HEK293 (cell line): Measurements from ENCODE around the gene MMP25.
A peak's percentile ranks its signal among the peaks of the same experiment; 100 is the strongest.

Experiments
- HOXA7 ChIP-seq: sonication (generic); formaldehyde crosslinking; IDR thresholded peaks from 2 replicates; pipeline ENCODE4 v1.8.1; 2022; ENCODE audit warnings: missing genetic modification reagents, borderline replicate concordance
- HOXC10 ChIP-seq: sonication (generic); formaldehyde crosslinking; IDR thresholded peaks from 2 replicates; pipeline ENCODE4 v1.8.1; 2023; ENCODE audit warnings: mild to moderate bottlenecking, missing genetic modification reagents
- KLF10 ChIP-seq: fragments of 450-650 bp; IDR thresholded peaks from 2 replicates; pipeline ENCODE4 v1.5.1; 2018; ENCODE audit warnings: missing biosample characterization, mild to moderate bottlenecking, missing genetic modification characterization
- YY1 ChIP-seq: fragments of 450-650 bp; formaldehyde crosslinking; IDR thresholded peaks from 2 replicates; pipeline ENCODE4 v1.5.1; 2018; ENCODE audit warnings: missing biosample characterization, missing genetic modification characterization
- ZFP69B ChIP-seq: fragments of 450-650 bp; formaldehyde crosslinking; IDR thresholded peaks from 2 replicates; pipeline ENCODE4 v1.5.1; 2016; ENCODE audit warnings: missing biosample characterization, missing genetic modification characterization
- ZIC2 ChIP-seq: fragments of 450-650 bp; formaldehyde crosslinking; IDR thresholded peaks from 2 replicates; pipeline ENCODE4 v1.5.1; 2016; ENCODE audit warnings: missing biosample characterization, missing genetic modification characterization
- ZNF133 ChIP-seq: fragments of 450-650 bp; formaldehyde crosslinking; IDR thresholded peaks from 2 replicates; pipeline ENCODE4 v1.5.1; 2016; ENCODE audit warnings: missing biosample characterization, missing genetic modification characterization
- ZNF366 ChIP-seq: fragments of 450-650 bp; formaldehyde crosslinking; conservative IDR thresholded peaks from 2 replicates; pipeline ENCODE4 v1.5.1; 2016; ENCODE audit warnings: missing biosample characterization, missing genetic modification characterization
- ZNF510 ChIP-seq: fragments of 450-650 bp; formaldehyde crosslinking; IDR thresholded peaks from 2 replicates; pipeline ENCODE4 v1.5.1; 2018; ENCODE audit warnings: mild to moderate bottlenecking, missing genetic modification characterization, missing biosample characterization; ENCODE audit not compliant: insufficient replicate concordance
- ZNF585B ChIP-seq: fragments of 450-650 bp; formaldehyde crosslinking; IDR thresholded peaks from 2 replicates; pipeline ENCODE4 v1.5.1; 2016; ENCODE audit warnings: missing biosample characterization, missing genetic modification characterization
- ZNF624 ChIP-seq: fragments of 450-650 bp; formaldehyde crosslinking; IDR thresholded peaks from 2 replicates; pipeline ENCODE4 v1.5.1; 2017; ENCODE audit warnings: missing biosample characterization, missing genetic modification characterization
- ZNF677 ChIP-seq: fragments of 450-650 bp; IDR thresholded peaks from 2 replicates; pipeline ENCODE4 v1.5.0; 2018; ENCODE audit warnings: missing biosample characterization, mild to moderate bottlenecking, missing genetic modification characterization, moderate library complexity
- ZNF747 ChIP-seq: fragments of 450-650 bp; formaldehyde crosslinking; IDR thresholded peaks from 2 replicates; pipeline ENCODE4 v1.5.1; 2016; ENCODE audit warnings: missing biosample characterization, missing genetic modification characterization
- ZNF785 ChIP-seq: fragments of 450-650 bp; formaldehyde crosslinking; IDR thresholded peaks from 2 replicates; pipeline ENCODE4 v1.5.1; 2016; ENCODE audit warnings: missing biosample characterization, missing genetic modification characterization
- ZXDB ChIP-seq: fragments of 450-650 bp; formaldehyde crosslinking; IDR thresholded peaks from 2 replicates; pipeline ENCODE4 v1.5.1; 2016; ENCODE audit warnings: missing biosample characterization, missing genetic modification characterization
- TF ChIP-seq, protein P1 (sequence below): fragments of 450-650 bp; formaldehyde crosslinking; IDR thresholded peaks from 2 replicates; pipeline ENCODE4 v1.5.1; 2016; ENCODE audit warnings: missing biosample characterization, missing genetic modification characterization, low read depth
- TF ChIP-seq, protein P2 (sequence below): fragments of 450-650 bp; IDR thresholded peaks from 2 replicates; pipeline ENCODE4 v1.5.1; 2018; ENCODE audit warnings: missing biosample characterization, missing genetic modification characterization
- TF ChIP-seq, protein P3 (sequence below): fragments of 450-650 bp; formaldehyde crosslinking; IDR thresholded peaks from 2 replicates; pipeline ENCODE4 v1.5.1; 2016; ENCODE audit warnings: missing biosample characterization, missing genetic modification characterization
- TF ChIP-seq, protein P4 (sequence below): fragments of 450-650 bp; formaldehyde crosslinking; IDR thresholded peaks from 2 replicates; pipeline ENCODE4 v1.5.1; 2017; ENCODE audit warnings: missing biosample characterization, mild to moderate bottlenecking, missing genetic modification characterization, moderate library complexity
- TF ChIP-seq, protein P5 (sequence below): fragments of 450-650 bp; formaldehyde crosslinking; IDR thresholded peaks from 2 replicates; pipeline ENCODE4 v1.5.1; 2016; ENCODE audit warnings: missing biosample characterization, missing genetic modification characterization

The MMP25 gene

DNA sequence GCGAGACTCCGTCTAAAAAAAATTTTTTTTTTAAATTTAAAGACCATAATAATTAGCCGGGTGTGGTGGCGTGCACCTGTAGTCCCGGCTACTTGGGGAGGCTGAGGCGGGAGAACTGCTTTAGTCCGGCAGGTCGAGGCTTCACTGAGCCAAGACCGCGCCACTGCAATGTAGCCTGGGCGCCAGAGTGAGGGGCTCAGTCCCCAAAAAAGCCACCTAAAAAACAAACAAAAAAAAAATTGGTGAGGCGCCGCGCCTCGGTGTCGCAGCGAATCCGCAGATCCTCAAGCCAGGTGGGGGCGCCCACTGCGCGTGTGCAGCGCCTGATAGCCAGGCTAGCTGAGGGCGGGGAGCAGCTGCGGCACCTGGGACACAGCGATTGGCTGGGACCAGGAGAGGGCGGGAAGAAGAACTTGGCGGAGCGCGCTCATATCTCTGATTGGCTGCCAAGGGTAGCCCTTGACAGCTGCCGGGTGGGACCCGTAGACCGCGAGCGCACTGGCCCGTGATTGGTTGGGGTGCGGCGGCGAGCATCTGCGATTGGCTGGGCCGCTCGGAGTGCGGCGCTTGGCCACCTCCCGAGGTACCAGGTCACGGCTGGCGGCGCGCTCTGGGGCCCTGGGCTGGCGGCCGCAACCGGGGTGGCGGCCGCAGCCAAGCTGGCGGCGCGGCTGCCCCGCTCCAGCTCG lies 42.6 kb upstream of the MMP25 start (continued):
- TF ChIP-seq ZNF785 (tag by site-specific recombination) (no peak), ZNF747 (tag by site-specific recombination) (no peak), ZNF366 (tag by site-specific recombination) (no peak), ZIC2 (tag by site-specific recombination) (no peak), KLF10 (tag by site-specific recombination) (no peak; the same call in 1 of the 2 replicates), ZXDB (tag by site-specific recombination) (peak; percentile 100), ZNF624 (tag by site-specific recombination) (no peak), HOXA7 (no peak), ZFP69B (peak; percentile 87), HOXC10 (CRISPR knock-in tag) (no peak), ZNF133 (no peak), ZNF677 (tag by site-specific recombination) (no peak), YY1 (tag by site-specific recombination) (no peak), ZNF510 (tag by site-specific recombination) (no peak), ZNF585B (tag by site-specific recombination) (no peak)
- TF ChIP-seq, protein P1, sequence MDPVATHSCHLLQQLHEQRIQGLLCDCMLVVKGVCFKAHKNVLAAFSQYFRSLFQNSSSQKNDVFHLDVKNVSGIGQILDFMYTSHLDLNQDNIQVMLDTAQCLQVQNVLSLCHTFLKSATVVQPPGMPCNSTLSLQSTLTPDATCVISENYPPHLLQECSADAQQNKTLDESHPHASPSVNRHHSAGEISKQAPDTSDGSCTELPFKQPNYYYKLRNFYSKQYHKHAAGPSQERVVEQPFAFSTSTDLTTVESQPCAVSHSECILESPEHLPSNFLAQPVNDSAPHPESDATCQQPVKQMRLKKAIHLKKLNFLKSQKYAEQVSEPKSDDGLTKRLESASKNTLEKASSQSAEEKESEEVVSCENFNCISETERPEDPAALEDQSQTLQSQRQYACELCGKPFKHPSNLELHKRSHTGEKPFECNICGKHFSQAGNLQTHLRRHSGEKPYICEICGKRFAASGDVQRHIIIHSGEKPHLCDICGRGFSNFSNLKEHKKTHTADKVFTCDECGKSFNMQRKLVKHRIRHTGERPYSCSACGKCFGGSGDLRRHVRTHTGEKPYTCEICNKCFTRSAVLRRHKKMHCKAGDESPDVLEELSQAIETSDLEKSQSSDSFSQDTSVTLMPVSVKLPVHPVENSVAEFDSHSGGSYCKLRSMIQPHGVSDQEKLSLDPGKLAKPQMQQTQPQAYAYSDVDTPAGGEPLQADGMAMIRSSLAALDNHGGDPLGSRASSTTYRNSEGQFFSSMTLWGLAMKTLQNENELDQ (tag by site-specific recombination), result no peak
- TF ChIP-seq, protein P2, sequence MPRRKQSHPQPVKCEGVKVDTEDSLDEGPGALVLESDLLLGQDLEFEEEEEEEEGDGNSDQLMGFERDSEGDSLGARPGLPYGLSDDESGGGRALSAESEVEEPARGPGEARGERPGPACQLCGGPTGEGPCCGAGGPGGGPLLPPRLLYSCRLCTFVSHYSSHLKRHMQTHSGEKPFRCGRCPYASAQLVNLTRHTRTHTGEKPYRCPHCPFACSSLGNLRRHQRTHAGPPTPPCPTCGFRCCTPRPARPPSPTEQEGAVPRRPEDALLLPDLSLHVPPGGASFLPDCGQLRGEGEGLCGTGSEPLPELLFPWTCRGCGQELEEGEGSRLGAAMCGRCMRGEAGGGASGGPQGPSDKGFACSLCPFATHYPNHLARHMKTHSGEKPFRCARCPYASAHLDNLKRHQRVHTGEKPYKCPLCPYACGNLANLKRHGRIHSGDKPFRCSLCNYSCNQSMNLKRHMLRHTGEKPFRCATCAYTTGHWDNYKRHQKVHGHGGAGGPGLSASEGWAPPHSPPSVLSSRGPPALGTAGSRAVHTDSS (tag by site-specific recombination), result no peak
- TF ChIP-seq, protein P3, sequence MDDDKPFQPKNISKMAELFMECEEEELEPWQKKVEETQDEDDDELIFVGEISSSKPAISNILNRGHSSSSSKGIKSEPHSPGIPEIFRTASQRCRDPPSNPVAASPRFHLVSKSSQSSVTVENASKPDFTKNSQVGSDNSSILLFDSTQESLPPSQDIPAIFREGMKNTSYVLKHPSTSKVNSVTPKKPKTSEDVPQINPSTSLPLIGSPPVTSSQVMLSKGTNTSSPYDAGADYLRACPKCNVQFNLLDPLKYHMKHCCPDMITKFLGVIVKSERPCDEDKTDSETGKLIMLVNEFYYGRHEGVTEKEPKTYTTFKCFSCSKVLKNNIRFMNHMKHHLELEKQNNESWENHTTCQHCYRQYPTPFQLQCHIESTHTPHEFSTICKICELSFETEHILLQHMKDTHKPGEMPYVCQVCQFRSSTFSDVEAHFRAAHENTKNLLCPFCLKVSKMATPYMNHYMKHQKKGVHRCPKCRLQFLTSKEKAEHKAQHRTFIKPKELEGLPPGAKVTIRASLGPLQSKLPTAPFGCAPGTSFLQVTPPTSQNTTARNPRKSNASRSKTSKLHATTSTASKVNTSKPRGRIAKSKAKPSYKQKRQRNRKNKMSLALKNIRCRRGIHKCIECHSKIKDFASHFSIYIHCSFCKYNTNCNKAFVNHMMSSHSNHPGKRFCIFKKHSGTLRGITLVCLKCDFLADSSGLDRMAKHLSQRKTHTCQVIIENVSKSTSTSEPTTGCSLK (tag by site-specific recombination), result no peak
- TF ChIP-seq, protein P4, sequence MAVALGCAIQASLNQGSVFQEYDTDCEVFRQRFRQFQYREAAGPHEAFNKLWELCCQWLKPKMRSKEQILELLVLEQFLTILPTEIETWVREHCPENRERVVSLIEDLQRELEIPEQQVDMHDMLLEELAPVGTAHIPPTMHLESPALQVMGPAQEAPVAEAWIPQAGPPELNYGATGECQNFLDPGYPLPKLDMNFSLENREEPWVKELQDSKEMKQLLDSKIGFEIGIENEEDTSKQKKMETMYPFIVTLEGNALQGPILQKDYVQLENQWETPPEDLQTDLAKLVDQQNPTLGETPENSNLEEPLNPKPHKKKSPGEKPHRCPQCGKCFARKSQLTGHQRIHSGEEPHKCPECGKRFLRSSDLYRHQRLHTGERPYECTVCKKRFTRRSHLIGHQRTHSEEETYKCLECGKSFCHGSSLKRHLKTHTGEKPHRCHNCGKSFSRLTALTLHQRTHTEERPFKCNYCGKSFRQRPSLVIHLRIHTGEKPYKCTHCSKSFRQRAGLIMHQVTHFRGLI (tag by site-specific recombination), result no peak
- TF ChIP-seq, protein P5, sequence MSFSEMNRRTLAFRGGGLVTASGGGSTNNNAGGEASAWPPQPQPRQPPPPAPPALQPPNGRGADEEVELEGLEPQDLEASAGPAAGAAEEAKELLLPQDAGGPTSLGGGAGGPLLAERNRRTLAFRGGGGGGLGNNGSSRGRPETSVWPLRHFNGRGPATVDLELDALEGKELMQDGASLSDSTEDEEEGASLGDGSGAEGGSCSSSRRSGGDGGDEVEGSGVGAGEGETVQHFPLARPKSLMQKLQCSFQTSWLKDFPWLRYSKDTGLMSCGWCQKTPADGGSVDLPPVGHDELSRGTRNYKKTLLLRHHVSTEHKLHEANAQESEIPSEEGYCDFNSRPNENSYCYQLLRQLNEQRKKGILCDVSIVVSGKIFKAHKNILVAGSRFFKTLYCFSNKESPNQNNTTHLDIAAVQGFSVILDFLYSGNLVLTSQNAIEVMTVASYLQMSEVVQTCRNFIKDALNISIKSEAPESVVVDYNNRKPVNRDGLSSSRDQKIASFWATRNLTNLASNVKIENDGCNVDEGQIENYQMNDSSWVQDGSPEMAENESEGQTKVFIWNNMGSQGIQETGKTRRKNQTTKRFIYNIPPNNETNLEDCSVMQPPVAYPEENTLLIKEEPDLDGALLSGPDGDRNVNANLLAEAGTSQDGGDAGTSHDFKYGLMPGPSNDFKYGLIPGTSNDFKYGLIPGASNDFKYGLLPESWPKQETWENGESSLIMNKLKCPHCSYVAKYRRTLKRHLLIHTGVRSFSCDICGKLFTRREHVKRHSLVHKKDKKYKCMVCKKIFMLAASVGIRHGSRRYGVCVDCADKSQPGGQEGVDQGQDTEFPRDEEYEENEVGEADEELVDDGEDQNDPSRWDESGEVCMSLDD (tag by site-specific recombination), result no peak
